ENCODE results near the gene ANTXR1.

Gene ANTXR1

DNA sequence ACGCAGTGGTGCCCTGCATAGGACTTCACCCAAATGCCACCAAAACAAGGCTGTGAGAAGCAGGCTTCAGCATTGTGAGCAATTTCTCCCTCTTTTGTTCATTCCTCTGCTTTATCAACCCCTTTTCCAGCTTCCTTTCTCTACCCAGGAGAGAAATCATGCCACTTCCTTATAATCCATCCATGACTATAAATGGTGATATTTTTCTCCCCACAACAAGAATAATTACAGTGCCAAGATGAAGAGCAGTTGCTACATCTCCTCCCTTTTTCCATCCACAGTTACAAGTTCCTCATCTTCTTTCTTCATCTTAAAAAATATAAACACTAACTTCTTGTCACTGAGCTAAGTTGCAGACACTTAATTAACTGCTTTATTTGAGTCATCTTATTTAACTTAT is 167.2 kb downstream of the ANTXR1 start:
- ATAC-seq = no peak
- TF ChIP-seq RARB (CRISPR knock-in tag; IDR thresholded peaks at IDR 0.05) (no peak), ZNF565 (CRISPR knock-in tag; conservative IDR thresholded peaks at IDR 0.05; ENCODE audit: low read depth) (no peak), ISL1 (CRISPR knock-in tag; IDR thresholded peaks at IDR 0.05) (no peak), PATZ1 (CRISPR knock-in tag; IDR thresholded peaks at IDR 0.05; ENCODE audit: borderline replicate concordance) (no peak), ESRRG (CRISPR knock-in tag; IDR thresholded peaks at IDR 0.05) (no peak), ZC3H10 (CRISPR knock-in tag; IDR thresholded peaks at IDR 0.05) (no peak), ZNF8 (CRISPR knock-in tag; IDR thresholded peaks at IDR 0.05) (no peak), OSR1 (CRISPR knock-in tag; IDR thresholded peaks at IDR 0.05) (no peak)
- TF ChIP-seq, protein P1, sequence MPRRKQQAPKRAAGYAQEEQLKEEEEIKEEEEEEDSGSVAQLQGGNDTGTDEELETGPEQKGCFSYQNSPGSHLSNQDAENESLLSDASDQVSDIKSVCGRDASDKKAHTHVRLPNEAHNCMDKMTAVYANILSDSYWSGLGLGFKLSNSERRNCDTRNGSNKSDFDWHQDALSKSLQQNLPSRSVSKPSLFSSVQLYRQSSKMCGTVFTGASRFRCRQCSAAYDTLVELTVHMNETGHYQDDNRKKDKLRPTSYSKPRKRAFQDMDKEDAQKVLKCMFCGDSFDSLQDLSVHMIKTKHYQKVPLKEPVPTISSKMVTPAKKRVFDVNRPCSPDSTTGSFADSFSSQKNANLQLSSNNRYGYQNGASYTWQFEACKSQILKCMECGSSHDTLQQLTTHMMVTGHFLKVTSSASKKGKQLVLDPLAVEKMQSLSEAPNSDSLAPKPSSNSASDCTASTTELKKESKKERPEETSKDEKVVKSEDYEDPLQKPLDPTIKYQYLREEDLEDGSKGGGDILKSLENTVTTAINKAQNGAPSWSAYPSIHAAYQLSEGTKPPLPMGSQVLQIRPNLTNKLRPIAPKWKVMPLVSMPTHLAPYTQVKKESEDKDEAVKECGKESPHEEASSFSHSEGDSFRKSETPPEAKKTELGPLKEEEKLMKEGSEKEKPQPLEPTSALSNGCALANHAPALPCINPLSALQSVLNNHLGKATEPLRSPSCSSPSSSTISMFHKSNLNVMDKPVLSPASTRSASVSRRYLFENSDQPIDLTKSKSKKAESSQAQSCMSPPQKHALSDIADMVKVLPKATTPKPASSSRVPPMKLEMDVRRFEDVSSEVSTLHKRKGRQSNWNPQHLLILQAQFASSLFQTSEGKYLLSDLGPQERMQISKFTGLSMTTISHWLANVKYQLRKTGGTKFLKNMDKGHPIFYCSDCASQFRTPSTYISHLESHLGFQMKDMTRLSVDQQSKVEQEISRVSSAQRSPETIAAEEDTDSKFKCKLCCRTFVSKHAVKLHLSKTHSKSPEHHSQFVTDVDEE (CRISPR knock-in tag; IDR thresholded peaks at IDR 0.05) = no peak
- TF ChIP-seq, protein P2, sequence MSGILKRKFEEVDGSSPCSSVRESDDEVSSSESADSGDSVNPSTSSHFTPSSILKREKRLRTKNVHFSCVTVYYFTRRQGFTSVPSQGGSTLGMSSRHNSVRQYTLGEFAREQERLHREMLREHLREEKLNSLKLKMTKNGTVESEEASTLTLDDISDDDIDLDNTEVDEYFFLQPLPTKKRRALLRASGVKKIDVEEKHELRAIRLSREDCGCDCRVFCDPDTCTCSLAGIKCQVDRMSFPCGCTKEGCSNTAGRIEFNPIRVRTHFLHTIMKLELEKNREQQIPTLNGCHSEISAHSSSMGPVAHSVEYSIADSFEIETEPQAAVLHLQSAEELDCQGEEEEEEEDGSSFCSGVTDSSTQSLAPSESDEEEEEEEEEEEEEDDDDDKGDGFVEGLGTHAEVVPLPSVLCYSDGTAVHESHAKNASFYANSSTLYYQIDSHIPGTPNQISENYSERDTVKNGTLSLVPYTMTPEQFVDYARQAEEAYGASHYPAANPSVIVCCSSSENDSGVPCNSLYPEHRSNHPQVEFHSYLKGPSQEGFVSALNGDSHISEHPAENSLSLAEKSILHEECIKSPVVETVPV (CRISPR knock-in tag; IDR thresholded peaks at IDR 0.05) = no peak

DNA sequence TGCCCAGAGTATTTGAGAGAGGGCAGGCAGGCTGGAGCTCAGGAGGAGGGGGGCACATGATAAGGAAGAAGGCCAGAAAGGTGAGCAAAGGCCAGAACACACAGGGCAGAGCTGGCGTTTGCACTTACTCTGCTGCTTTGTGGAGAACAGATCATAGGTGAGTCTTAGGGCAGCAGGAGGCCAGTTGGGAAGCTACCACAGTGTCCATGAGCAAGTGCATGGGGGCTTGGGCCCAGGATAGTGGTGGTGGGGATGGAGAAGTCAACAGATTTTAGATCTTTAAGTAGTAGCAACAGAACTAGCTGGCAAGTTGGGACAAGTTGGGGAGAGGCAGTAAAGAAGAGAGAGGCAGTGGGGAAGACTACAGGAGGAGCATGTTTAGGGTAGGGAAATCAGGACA is 168.0 kb downstream of the ANTXR1 start:
- no peak for ATAC-seq
- TF ChIP-seq SNAI2 (CRISPR knock-in tag; IDR thresholded peaks at IDR 0.05) (no peak), ESRRG (CRISPR knock-in tag; IDR thresholded peaks at IDR 0.05) (no peak)

DNA sequence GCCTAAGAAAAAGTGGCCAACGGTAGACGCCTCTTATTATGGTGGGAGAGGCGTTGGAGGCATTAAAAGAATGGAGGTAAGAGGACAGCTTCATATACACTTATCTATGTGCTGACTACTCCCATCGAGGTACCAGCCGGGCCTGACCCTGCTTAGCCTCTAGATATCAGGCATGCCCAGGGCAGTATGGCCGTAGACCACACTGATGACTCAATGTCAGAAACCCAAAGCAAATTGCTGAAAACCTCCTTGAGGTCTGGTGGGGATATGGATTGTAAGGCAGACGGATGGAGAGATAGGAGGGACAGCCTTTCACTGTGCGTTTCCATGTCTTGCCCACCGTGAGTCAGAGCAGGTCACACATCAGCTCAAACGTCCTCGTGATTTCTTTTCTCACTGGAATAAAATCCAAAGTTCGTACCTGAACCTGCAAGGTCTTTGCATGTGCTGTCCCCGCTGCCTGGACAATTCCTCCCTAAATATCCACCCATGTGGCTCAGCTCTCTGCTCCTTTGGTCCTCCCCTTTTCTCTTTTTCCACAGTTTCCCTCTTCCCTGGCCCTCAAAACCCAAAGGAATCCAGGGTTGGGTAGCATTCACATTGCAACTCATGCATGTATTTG is 168.9 kb downstream of the ANTXR1 start:
- TF ChIP-seq SNAI2 (CRISPR knock-in tag; IDR thresholded peaks at IDR 0.05) (no peak), PATZ1 (CRISPR knock-in tag; IDR thresholded peaks at IDR 0.05; ENCODE audit: borderline replicate concordance) (no peak), CSDC2 (CRISPR knock-in tag; IDR thresholded peaks at IDR 0.05) (no peak), ZNF8 (CRISPR knock-in tag; IDR thresholded peaks at IDR 0.05) (no peak), ZNF565 (CRISPR knock-in tag; conservative IDR thresholded peaks at IDR 0.05; ENCODE audit: low read depth) (no peak), BACH2 (CRISPR knock-in tag; IDR thresholded peaks at IDR 0.05; ENCODE audit: borderline replicate concordance) (no peak), TCF4 (CRISPR knock-in tag; IDR thresholded peaks at IDR 0.05; ENCODE audit: borderline replicate concordance) (no peak)
- TF ChIP-seq, protein P2 (CRISPR knock-in tag; IDR thresholded peaks at IDR 0.05) = no peak
- TF ChIP-seq, protein P3, sequence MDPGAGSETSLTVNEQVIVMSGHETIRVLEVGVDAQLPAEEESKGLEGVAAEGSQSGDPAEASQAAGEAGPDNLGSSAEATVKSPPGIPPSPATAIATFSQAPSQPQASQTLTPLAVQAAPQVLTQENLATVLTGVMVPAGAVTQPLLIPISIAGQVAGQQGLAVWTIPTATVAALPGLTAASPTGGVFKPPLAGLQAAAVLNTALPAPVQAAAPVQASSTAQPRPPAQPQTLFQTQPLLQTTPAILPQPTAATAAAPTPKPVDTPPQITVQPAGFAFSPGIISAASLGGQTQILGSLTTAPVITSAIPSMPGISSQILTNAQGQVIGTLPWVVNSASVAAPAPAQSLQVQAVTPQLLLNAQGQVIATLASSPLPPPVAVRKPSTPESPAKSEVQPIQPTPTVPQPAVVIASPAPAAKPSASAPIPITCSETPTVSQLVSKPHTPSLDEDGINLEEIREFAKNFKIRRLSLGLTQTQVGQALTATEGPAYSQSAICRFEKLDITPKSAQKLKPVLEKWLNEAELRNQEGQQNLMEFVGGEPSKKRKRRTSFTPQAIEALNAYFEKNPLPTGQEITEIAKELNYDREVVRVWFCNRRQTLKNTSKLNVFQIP (CRISPR knock-in tag; IDR thresholded peaks at IDR 0.05; ENCODE audit: borderline replicate concordance, low read depth) = no peak
- no peak for ATAC-seq

GRCh38 chr2:69183659-69184058 is 170.7 kb downstream of the ANTXR1 start:
- ATAC-seq = no peak; the same call in 2 of the 3 replicates
- no peak for TF ChIP-seq SNAI2 (CRISPR knock-in tag; IDR thresholded peaks at IDR 0.05)
- TF ChIP-seq OSR1 (CRISPR knock-in tag; IDR thresholded peaks at IDR 0.05) = no peak
- no peak for TF ChIP-seq CREB5 (CRISPR knock-in tag; IDR thresholded peaks at IDR 0.05; ENCODE audit: low read depth)
- TF ChIP-seq ARNTL (CRISPR knock-in tag; IDR thresholded peaks at IDR 0.05; ENCODE audit: borderline replicate concordance, low read depth) = no peak
- TF ChIP-seq, protein P2 (CRISPR knock-in tag; IDR thresholded peaks at IDR 0.05) = no peak
- no peak for TF ChIP-seq ESRRG (CRISPR knock-in tag; IDR thresholded peaks at IDR 0.05)
- TF ChIP-seq TOX (CRISPR knock-in tag; IDR thresholded peaks at IDR 0.05; ENCODE audit: borderline replicate concordance) = no peak
- TF ChIP-seq TCF4 (CRISPR knock-in tag; IDR thresholded peaks at IDR 0.05; ENCODE audit: borderline replicate concordance) = no peak
- TF ChIP-seq PPARA (CRISPR knock-in tag; IDR thresholded peaks at IDR 0.05; ENCODE audit: borderline replicate concordance) = no peak
- no peak for TF ChIP-seq ZC3H10 (CRISPR knock-in tag; IDR thresholded peaks at IDR 0.05)
